HEK293T (cell line): ENCODE data around the gene TBC1D20.

Experiments used
- ARNT ChIP-seq: fragments of 450-650 bp; IDR thresholded peaks from 2 replicates; pipeline ENCODE4 v1.6.1; 2017; ENCODE audit warnings: mild to moderate bottlenecking
- BHLHE40 ChIP-seq: fragments of 450-650 bp; IDR thresholded peaks from 2 replicates; pipeline ENCODE4 v1.6.1; 2016; ENCODE audit warnings: mild to moderate bottlenecking, moderate library complexity, borderline replicate concordance
- CTBP1 ChIP-seq: fragments of 450-650 bp; IDR thresholded peaks from 2 replicates; pipeline ENCODE4 v1.6.1; 2016; ENCODE audit warnings: borderline replicate concordance
- ELF4 ChIP-seq: fragments of 450-650 bp; IDR thresholded peaks from 2 replicates; pipeline ENCODE4 v1.6.1; 2017; ENCODE audit warnings: antibody characterized with exemption
- FOXA1 ChIP-seq: fragments of 450-650 bp; IDR thresholded peaks from 2 replicates; pipeline ENCODE4 v1.6.1; 2016; ENCODE audit warnings: mild to moderate bottlenecking
- FOXK2 ChIP-seq: fragments of 450-650 bp; IDR thresholded peaks from 2 replicates; pipeline ENCODE4 v1.6.1; 2016; ENCODE audit warnings: mild to moderate bottlenecking
- FOXM1 ChIP-seq: fragments of 450-650 bp; IDR thresholded peaks from 2 replicates; pipeline ENCODE4 v1.6.1; 2017; ENCODE audit warnings: mild to moderate bottlenecking, borderline replicate concordance
- HDGF ChIP-seq: fragments of 450-650 bp; IDR thresholded peaks from 2 replicates; pipeline ENCODE4 v1.6.1; 2017; ENCODE audit warnings: antibody characterized with exemption, borderline replicate concordance
- SP1 ChIP-seq: fragments of 450-650 bp; IDR thresholded peaks from 2 replicates; pipeline ENCODE4 v1.6.1; 2017
- SUZ12 ChIP-seq: fragments of 450-650 bp; IDR thresholded peaks from 2 replicates; pipeline ENCODE4 v1.6.1; 2016; ENCODE audit warnings: mild to moderate bottlenecking
- ZNF384 ChIP-seq: fragments of 450-650 bp; IDR thresholded peaks from 2 replicates; pipeline ENCODE4 v1.6.1; 2016

DNA sequence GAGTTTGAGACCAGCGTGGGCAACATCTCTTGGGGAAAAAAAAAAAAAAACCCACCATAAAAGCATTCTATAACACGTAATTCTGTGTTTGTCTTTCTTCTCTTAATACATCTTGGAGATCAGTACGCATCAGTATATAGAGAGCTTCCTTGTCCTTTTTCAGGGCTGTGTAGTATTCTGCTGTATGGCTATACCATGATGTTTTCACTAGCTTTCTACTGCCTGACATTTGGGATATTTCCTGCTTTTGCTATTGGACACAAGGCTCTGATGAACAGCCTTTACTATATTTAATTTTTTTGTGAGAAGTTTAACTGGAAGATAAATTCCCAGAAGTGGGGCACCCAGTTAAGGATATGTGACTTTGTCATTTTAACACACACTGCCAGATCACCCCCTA lies 74.8 kb downstream of the TBC1D20 start:
- TF ChIP-seq BHLHE40, result no peak
- TF ChIP-seq ZNF384, result no peak
- no peak for TF ChIP-seq FOXM1
- no peak for TF ChIP-seq SP1
- TF ChIP-seq SUZ12, result no peak
- TF ChIP-seq CTBP1, result no peak
- no peak for TF ChIP-seq ARNT
- TF ChIP-seq ELF4, result no peak
- no peak for TF ChIP-seq FOXA1
- no peak for TF ChIP-seq FOXK2
- no peak for TF ChIP-seq HDGF
